Stimulated activated CD8-positive, alpha-beta memory T cell treated with anti-CD3 and anti-CD28 coated beads, Interleukin-7, amount 100 ng/mL, for 24 hours (primary cell): Measurements from ENCODE around the gene CAMLG.

Experiments used
- DNase-seq: peaks from one replicate; pipeline ENCODE4 v3.0.0-alpha.2; 2020; ENCODE audit warnings: low read depth

Gene CAMLG

GRCh38 chr5:134784241-134784920, 46.0 kb downstream of the CAMLG start:
- DNase-seq = no peak

DNA sequence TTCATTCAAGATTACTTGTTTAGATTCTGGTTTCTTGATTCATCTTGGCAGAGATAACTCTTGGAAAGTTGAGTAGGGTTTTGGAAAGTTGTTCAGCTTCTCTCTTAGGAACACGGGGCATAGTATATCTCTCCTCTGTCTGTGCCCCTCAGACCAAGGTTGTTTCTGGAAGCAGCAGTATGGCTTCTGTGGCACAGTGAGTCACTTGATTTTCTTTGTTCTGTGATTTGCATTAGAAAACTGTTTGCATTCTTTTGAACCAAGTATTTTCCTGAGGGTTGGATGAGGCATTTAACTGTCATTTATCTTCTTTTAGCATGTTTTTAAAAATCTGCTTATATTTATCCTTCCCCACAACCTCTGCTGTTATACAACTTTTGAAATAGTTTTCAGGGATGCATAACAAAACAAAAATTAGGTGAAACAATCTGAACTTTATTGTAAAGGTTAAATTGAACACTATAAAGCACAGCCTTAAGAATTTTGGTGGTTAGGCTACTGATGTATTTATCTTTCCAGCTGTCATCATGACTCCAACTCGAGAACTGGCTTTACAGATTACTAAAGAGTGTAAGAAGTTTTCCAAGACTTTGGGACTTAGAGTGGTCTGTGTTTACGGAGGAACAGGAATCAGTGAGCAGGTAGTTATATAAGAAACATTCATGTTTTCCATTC, 46.7 kb downstream of the CAMLG start:
- DNase-seq = no peak

DNA sequence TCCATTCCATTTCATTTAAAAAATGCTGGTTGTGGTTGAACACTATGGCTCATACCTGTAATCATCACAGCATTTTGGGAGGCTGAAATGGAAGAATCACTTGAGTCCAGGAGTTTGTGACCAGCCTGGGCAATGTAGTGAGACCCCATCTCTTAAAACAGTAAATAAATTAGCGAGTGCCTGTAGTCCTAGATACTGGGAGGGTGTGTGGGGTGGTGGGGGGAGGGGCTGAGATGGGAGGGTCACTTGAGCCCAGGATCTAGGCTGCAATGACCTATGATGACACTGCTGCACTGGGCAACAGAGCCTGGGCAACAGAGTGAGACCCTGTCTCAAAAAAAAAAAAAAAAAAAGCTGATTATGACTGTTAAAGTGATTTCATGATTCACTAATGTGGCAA, 49.3 kb downstream of the CAMLG start:
- DNase-seq = no peak

GRCh38 chr5:134791580-134791979, 53.2 kb downstream of the CAMLG start:
- DNase-seq = no peak

DNA sequence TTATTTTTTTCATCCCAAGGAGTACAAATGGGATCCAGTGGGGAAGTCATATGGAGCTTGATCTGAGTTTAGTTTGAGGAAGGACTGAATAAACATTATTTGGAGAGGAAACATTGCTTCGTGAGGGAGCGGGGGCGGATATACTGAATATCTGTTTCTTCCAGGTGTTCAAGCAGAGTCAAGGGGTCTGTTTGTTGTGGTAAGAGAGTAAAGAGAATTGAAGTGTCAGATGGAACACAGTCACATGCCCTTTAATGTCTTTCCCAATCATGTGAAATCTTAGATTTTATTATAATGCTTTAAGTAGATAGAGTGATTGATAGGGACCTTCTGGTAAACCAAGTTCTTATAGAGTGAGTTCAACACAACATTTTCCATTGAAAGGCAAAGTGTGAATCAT, 53.9 kb downstream of the CAMLG start:
- no peak for DNase-seq

DNA sequence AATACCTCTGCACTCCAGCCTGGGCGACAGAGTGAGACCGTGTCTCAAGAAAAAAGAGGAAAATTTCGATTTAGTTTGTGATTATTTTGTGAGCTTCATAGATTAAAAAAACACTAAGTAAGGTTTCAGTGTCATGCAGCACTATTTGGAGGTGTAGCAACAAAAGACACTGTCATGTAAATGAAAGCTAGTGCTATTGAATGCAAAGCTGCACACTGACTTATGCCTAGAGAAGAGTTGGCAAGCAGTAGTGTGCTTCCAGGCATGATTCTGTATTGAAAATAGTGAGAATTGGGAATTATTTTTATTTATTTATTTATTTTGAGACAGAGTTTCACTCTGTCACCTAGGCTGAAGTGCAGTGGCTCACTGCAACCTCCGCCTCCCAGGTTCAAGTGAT, 54.8 kb downstream of the CAMLG start:
- no peak for DNase-seq

DNA sequence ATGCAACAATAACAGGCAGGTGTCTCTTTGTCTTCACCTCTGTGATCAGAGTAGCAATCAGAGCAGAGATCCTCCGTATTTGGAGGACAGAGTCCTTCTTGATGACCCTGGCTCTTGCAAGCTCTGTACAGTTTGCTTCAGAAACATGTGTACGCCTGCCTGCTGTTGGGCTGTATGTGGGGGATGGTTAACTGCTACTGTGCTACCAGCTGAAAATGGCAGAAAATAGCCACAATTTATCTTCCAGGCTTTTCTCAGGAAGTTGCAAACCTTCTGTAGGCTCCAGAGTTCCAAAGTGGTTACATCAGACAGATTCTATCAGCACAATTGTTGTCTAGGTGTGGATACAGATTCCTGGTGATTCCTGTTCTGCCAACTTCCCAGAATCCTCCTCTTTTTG, 55.7 kb downstream of the CAMLG start:
- no peak for DNase-seq

DNA sequence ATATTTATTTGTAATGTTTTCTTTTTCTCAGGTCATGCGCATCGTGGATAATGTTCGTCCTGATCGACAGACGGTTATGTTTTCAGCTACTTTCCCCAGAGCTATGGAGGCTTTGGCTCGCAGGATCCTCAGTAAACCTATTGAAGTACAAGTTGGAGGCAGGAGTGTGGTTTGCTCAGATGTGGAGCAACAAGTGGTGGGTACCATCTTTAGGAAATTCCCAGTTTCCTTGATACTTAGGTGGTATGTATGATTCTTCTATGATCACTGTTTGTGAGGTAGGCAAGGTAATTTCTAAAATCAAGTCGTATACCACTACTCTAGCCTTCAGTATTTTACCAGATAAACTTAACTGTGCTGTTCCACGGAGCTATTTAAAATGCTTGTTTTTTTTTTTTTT, 56.5 kb downstream of the CAMLG start:
- DNase-seq = no peak

DNA sequence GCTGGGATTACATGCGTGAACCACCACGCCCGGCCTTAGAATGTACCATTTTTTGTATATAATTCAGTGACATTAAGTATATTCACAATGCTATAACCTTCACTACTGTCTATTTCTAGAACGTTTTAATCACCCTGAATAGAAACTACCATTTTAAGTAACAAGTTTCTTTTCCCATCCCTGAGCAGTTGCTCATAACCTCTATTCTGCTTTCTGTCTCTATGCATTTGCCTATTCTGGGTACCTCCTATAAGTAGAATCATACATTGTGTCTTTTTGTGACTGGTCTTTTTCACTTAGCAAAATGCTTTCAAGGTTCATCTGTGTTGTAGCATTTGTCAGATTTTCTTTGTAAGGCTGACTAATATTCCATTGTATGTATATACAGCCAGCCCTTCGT, 60.1 kb downstream of the CAMLG start:
- no peak for DNase-seq
